NCI-H524 treated with DMSO at 0.1 percent for 48 hours (cell line): ENCODE data around the gene TNFRSF6B.
"Not testable (repeated sequence)": the region's sequence is repeated elsewhere in the genome, so short reads cannot be mapped to it uniquely, and the experiment has no call there.

Experiments
- DNase-seq: peaks from one replicate; lab custom pipeline; 2025; lab: John Stamatoyannopoulos, UW

Gene TNFRSF6B

GRCh38 chr20:63662813-63663189, 33.7 kb upstream of the TNFRSF6B start:
- DNase-seq: no peak

- no peak for DNase-seq
These were observed 33.0 kb upstream of the TNFRSF6B start for GRCh38 chr20:63663332-63664066.

GRCh38 chr20:63664143-63664851, 32.2 kb upstream of the TNFRSF6B start:
- no peak for DNase-seq

GRCh38 chr20:63664861-63665594, 31.4 kb upstream of the TNFRSF6B start:
- DNase-seq: no peak

GRCh38 chr20:63665708-63666107, 30.7 kb upstream of the TNFRSF6B start:
- no peak for DNase-seq

GRCh38 chr20:63667858-63668257, 28.6 kb upstream of the TNFRSF6B start:
- DNase-seq: no peak

- DNase-seq: no peak
These were observed 28.1 kb upstream of the TNFRSF6B start for GRCh38 chr20:63668351-63668750.

- not testable (repeated sequence) for DNase-seq
These were observed 24.8 kb upstream of the TNFRSF6B start for GRCh38 chr20:63671695-63672094.

GRCh38 chr20:63672666-63673065, 23.8 kb upstream of the TNFRSF6B start:
- no peak for DNase-seq

GRCh38 chr20:63673951-63674350, 22.5 kb upstream of the TNFRSF6B start:
- DNase-seq: no peak

GRCh38 chr20:63675681-63676368, 20.6 kb upstream of the TNFRSF6B start:
- no peak for DNase-seq

- no peak for DNase-seq
These were observed 18.4 kb upstream of the TNFRSF6B start for GRCh38 chr20:63678071-63678470.

GRCh38 chr20:63678667-63679465, 17.6 kb upstream of the TNFRSF6B start:
- DNase-seq: no peak

- no peak for DNase-seq
These were observed 16.6 kb upstream of the TNFRSF6B start for GRCh38 chr20:63679799-63680305.

GRCh38 chr20:63680427-63680826, 16.0 kb upstream of the TNFRSF6B start:
- DNase-seq: no peak

GRCh38 chr20:63680857-63681608, 15.4 kb upstream of the TNFRSF6B start:
- DNase-seq: no peak

GRCh38 chr20:63681609-63682142, 14.8 kb upstream of the TNFRSF6B start:
- no peak for DNase-seq

- no peak for DNase-seq
These were observed 13.9 kb upstream of the TNFRSF6B start for GRCh38 chr20:63682384-63683139.

- DNase-seq: no peak
These were observed 11.0 kb upstream of the TNFRSF6B start for GRCh38 chr20:63685269-63686026.
